ENCODE data around the gene CCND2. TPM values are rescaled to one million over a fixed set of nuclear protein-coding genes. Genes with fewer than 3 reads are reported as not detected.

CCND2 gene
- total RNA-seq, 1 donor from 2014 or later: 186 TPM

GRCh38 chr12:4286771-4287317 is 13.3 kb downstream of the CCND2 start:
- Mint-ChIP-seq H3K4me1 (peaks cover 87% of the 10 kb centered on the region), H3K36me3 (ENCODE audit: low read depth) (peaks cover 49% of the 10 kb centered on the region), H3K9me3 (no peaks in the 10 kb centered on the region), H3K27me3 (ENCODE audit: low read depth) (no peaks in the 10 kb centered on the region), H3K4me3 (peak overlapping the region; percentile 64), H3K27ac (ENCODE audit: unreplicated experiment) (peak overlapping the region; percentile 38)
- no peak for TF ChIP-seq CTCF (conservative IDR thresholded peaks at IDR 0.05)
- no peak for DNase-seq (ENCODE audit: low read depth, low spot score)

DNA sequence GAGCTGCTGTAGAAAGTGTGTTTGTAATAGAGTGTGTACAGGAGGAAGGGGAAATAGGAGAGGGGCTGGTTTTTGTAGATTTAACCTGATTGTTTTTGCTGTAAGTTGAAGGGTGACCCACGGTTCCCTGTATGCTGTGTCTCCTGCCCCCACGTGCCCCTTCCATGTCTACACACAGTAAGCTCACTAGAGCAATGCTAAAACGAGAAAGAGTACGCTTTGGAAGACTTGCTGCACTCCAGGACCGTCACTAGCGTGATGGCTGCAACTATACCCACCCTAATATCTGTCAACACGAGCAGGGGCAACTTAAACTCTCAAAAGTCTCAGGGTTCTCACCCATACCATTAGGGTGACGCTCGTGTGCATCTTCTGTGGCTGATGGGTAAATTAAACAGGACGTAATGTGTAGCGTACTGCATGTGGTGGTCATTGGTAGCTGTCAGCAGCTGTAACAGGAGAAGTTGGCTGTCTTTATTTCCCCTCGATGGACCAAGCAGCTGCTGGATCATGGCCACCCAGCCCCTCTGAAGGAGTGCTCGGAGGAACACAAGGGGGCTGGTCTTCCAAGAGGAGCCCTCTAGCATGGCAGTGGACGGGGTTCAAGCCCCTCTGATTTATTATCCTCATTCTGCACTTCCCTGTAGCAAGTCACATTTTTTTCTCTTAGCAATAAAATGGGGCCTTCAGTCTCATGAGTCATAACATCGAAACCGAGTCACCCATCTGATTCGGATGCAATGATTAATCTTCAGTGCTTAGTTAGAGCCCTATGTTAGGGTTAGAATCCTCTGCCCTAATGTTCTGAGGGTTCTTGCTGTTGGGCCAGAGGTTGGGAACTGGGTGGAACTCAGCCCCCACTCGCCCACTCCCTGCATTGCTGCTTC is 14.0 kb downstream of the CCND2 start:
- Mint-ChIP-seq H3K27ac (ENCODE audit: unreplicated experiment) (peak overlapping the region; percentile 38), H3K27me3 (ENCODE audit: low read depth) (no peaks in the 10 kb centered on the region), H3K9me3 (no peaks in the 10 kb centered on the region), H3K4me1 (peaks cover 89% of the 10 kb centered on the region), H3K36me3 (ENCODE audit: low read depth) (peaks cover 45% of the 10 kb centered on the region), H3K4me3 (peak overlapping the region; percentile 64)
- DNase-seq (ENCODE audit: low read depth, low spot score): no peak
- no peak for TF ChIP-seq CTCF (conservative IDR thresholded peaks at IDR 0.05)

DNA sequence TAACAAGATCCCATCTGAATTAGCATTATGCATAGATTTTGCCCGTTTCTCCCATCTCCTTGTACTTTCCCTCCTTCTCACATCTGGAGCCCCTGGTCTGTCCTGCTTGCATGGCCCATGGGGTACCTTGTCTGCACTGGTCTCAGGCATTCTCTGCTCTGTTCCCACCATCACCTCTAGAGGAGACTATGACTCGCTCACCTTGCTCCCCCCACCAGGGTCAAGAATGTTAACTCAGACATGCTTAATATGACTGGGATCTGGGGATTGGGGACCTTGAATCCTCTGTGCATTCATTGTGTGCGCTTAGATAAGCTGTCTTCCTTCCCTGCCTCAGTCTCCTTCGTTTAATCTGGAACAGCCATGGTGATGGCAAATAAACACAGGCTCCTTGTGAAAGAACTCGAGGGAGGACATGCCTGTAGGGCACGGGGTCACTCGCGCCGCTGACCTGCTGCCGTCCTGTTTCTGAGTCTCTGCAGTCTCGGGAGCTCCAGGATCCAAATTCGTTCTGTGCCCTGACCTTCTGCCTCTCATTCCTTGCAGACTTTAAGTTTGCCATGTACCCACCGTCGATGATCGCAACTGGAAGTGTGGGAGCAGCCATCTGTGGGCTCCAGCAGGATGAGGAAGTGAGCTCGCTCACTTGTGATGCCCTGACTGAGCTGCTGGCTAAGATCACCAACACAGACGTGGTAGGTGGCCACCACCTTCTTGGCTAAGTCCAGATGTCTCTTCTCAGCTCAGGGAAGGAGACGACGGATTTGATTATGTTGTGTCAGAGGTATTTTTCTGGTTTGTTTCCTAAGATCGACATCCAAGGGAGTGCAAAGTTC is 15.0 kb downstream of the CCND2 start:
- H3K9me3 Mint-ChIP-seq: no peaks in the 10 kb centered on the region
- no peaks in the 10 kb centered on the region for H3K27me3 Mint-ChIP-seq (ENCODE audit: low read depth)
- H3K4me1 Mint-ChIP-seq: peaks cover 92% of the 10 kb centered on the region
- no peak for DNase-seq (ENCODE audit: low read depth, low spot score)
- peak overlapping the region; percentile 10 for H3K4me3 Mint-ChIP-seq
- H3K36me3 Mint-ChIP-seq (ENCODE audit: low read depth): peaks cover 41% of the 10 kb centered on the region
- peak overlapping the region; percentile 97 for H3K27ac Mint-ChIP-seq (ENCODE audit: unreplicated experiment)
- TF ChIP-seq CTCF (conservative IDR thresholded peaks at IDR 0.05): no peak

GRCh38 chr12:4289231-4289878 is 15.8 kb downstream of the CCND2 start:
- Mint-ChIP-seq H3K36me3 (ENCODE audit: low read depth) (peaks cover 36% of the 10 kb centered on the region), H3K9me3 (no peaks in the 10 kb centered on the region), H3K4me3 (peak overlapping the region; percentile 58), H3K4me1 (peaks cover 96% of the 10 kb centered on the region), H3K27me3 (ENCODE audit: low read depth) (no peaks in the 10 kb centered on the region), H3K27ac (ENCODE audit: unreplicated experiment) (peak overlapping the region; percentile 97)
- TF ChIP-seq CTCF (conservative IDR thresholded peaks at IDR 0.05): no peak
- no peak for DNase-seq (ENCODE audit: low read depth, low spot score)
